ENCODE data around the gene PPP1R12A.

PPP1R12A gene

DNA sequence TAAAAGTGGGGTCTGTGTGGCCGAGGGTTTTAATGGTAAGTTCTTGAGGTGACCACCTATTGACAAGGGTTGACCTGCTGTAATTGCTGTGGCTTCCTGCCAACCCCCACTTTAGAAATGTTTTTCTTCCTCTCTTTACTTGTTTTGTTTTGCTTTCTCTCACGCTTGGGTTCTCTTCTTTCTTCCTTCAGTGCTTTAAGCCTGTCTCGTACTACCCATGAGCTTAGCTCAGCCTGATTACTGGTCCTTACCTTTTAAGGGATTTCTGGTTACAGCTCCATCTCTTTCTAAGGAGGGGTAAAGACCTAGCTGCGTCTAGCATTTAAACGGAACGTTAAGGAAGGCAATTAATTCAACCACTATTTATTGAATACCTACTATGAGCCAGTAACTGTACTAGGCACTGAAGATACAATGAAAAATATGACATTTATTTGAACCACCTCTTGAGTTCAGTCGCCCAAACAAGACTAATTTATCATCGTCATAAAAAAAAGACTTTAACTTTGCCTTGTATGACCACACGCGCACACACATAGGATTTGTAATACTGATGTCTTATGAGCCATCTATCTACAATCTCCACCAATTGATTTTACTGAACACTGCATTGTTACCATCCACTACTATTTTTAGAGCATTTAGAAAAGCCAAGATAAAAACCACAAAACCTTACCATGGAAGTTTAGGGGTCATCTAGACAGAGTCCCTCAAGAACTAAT, 888 bp upstream of the PPP1R12A start:
- peak in 2 of 14 donors; percentile 57 to 79 for DNase-seq

DNA sequence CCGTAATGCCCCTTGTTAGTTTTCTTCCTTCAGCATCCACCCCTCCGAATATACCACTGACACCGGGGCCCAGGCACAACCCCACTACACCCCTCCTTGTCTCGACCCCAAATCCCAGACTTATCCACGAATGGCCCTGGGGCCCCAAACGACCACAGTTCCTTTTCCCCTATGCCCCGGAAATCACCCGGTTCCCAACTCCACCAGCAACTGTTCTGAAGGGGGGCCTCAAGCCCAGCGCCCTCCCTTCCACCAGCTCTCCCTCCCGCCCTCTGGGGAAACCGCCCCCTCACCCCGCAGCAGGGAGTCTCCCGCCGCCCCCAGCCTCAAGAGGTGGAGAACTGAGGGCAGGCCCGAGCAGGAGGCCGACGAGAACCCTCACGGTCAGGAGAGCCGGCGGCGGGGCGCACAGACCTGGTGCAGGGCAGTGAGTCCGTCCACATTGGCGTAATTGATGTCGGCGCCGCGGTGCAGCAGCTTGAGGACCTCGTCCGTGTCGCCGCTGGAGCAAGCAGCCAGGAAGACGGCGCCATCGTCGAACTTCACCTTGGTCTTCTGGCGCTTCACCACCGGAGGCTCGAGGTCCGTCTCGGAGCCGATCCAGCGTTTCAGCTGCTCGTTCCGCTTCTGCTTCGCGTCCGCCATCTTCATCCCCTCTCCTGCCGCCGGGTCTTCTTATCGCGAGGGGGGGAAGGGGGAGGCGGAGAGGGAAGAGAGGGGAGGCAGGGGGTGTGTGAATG, 446 bp downstream of the PPP1R12A start:
- peak in 11 of 14 donors; percentile 54 to 90 (median 74) for DNase-seq

DNA sequence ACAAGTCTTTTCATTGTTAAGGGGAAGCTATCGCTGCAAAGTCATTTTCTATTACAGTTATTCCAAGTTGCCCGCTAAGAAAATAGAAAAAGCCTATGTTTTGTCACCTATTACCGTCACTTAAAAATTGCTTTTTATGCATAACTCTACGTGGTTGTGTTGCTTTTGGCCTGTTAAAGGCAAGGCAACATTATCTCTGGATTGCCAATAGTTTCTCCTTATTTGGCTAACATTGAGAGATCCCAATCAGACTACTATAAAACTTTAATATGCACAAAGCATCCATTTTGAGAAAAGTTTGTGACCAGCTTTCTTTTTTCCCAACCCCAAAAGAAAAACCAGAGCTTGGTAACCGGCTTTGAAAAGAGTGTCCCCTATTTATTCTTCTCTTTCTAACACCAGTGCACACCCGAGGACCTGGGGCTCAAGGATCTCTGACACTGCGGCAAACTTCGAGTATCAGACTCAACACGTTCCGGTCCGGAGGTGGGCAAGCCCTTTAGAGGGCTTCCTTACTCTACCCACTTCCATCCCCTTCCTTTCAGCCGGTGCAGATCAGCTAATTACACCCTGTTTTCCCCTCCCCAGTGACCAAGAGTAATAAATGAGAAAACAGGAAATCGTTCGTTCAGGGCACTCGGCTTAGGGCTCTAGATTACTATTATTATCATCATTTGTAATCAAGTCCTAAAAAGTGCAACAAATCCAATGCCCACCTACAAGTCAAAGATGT, 1.2 kb downstream of the PPP1R12A start:
- peak in 6 of 14 donors; percentile 6 to 38 (median 28) for DNase-seq

DNA sequence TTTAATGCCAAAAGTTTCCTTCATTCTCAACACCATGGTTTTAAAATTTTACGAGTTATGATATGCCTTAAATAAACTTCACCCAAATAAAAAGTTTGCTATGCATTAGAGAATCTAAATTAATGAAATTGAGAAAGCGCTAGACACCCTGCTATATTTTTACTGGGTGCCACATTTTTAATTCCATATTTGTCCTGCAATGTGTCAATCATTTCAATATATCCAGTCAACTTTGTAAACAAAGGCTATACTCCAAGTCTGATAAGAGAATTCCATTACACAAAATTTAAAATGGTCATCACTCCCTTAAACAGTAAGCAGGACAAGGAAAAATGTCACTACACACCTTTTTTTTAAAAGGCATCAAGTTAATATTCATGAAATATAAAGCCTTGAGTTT, 1.9 kb downstream of the PPP1R12A start:
- no peak for DNase-seq

DNA sequence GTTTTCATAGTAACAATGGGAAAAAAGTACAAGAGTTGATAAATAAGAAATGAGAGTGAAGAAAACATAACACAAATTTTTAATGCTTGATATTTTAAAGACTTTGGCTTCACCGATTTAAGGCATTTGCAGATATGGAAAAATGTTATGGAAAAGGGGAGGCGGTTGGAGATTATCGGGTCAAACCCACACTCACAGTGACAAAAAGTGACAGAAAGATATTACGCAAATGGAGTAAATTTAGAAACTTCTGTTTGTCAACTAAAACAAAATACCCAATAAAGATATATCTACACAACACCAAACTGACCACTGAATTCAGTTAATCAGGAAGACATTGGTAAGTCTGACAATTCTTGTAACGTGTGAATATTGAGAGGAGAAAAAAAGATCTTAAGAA, 2.5 kb downstream of the PPP1R12A start:
- no peak for DNase-seq

DNA sequence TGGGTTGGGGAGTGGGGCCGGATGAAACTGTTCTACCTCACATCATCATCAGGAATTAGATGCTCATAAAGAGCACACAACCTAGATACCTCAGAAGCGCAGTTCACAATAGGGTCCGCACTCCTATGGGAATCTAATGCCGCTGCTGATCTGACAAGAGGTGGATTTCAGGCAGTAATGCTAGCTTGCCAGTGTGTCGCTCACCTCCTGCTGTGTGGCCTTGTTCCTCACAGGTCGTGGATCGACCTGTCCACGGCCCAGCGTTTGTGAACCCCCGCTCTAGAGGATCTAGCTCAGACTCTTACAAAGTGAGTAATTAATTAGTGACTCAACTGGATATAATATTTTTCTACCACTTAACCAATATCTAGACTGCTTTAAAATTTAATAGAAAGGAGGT, 5.8 kb downstream of the PPP1R12A start:
- peak in 1 of 14 donors; percentile 3 for DNase-seq

DNA sequence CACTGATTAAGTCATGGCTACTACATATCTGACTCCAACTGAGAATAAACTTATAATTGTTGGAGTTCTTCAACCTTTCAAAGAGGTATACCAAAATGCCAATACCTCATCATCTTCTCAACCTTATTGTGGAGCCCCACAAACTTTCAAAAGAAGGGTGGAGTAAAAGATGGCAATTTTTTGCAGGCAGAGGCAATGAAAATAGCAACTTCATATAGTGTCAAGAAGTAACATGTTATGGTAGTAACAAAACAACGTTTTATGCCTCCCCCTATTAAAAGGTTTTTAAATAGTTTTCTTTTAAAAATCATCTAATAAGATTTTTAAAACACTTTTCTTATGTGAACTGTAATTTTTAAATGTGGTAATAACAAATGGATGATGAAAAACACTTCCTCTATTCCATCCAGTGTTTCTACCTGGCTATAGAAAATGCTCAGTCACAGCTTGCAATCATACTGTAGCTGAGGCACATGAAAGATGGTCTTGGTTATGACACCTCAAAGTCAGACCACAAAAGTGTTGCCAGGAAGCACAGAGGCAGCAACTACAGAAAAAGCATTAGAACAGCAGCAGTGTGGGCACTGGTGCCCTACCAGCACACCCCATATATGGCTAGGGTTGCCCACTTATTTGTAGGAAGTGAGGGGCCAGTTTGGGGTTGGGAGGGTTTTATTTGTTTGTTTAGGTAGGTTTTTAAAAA, 7.0 kb downstream of the PPP1R12A start:
- DNase-seq, result no peak

DNA sequence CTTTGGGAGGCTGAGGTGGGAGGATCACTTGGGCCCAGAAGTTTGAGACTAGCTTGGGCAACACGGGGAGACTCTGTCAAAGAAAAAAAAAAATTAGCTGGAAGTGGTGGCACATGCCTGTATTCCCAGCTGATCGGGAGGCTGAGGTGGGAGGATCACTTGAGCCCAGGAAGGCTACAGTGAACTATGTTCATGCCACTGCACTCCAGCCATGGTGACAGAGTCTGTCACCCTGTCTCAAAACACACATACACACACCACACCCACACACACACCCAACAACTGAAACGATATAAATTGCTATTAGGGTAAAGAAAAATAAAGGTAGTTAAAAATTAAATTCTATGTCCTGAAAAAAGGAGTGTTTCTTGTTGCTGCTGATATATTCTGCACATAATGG, 7.9 kb downstream of the PPP1R12A start:
- DNase-seq, result no peak

DNA sequence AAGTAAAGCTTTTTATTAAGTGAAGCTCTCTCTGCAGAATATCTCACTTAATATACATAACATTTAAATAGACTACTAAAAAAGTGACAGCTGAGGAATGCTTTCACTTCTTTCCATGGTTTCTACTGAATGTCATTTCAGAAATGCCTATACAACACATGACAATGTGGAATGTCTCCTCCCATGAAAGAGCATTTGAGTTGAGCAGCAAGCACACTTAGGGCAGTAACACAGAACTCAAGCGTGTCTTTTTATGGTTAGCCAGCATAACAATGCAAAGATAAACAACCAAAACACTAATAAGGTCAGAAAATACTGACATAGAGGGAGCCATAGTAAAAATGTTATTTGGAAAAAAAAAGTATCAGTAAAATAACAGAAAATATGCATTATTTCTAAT, 9.4 kb downstream of the PPP1R12A start:
- no peak for DNase-seq

DNA sequence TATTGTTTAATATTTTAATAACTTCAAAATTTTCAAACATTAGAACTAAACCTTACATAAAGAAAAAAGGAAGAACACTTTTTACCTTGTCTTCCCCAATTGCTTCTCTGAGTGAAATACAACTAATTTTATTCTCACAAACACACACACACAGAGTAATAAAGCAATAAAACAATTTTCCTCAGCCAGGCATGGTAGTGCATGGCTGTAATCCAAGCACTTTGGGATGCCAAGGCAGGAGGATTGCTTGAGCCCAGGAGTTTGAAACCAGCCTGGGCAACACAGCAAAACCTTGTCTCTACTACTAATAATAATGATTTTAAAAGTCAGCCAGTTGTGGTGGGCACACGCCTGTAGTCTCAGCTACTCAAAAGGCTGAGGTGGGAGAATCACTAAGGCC, 13.1 kb downstream of the PPP1R12A start:
- no peak for DNase-seq

DNA sequence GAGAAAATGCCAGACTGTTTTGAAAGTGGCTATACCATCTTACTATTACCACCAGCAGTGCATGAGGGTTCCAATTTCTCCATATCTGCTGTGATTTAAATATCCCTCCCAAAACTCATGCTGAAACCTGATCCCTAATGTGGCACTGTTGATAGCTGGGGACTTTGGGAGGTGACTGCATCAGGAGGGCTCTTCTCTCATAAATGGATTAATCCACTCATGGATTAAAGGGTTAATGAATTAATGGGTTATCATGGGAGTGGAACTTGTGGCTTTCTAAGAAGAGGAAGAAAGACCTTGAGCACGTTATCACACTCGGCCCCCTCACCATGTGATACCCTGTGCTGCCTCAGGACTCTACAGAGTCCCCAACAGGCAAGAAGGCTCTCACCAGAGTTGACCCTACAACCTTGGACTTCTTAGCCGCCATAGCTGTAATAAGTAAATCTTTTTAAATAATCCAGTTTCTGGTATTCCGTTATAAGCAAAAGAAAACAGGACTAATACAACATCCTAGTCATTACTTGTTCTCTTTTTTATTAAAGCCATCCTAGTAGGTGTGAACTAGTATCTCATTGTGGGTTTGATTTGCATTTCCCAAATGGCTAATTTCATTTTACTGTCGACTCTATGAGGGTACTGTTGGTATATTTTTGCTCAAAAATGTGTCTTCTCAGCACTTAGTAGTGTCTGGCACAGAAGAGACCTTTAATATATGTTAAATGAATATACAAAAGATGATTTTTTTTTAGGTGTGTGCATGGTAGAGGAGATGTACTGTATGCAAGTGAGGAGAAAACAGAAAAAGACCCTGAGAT, 14.3 kb downstream of the PPP1R12A start:
- no peak for DNase-seq

DNA sequence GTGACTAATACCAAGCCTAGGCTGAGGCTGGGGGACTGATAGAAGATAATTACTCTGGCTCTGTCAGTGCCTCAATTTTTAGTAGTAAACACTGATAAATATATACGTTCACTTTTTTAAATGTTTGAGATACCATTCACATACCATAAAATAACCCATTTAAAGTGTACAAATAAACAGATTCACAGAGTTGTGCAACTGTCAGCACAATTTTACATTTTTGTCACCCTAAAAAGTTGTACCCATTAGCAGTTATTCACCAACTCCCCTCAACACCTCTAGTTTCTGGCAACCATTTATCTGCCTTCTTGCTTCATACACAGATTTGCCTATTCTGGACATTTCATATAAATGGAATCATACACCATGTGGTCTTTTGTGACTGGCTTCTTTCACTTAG, 15.1 kb downstream of the PPP1R12A start:
- DNase-seq, result no peak

DNA sequence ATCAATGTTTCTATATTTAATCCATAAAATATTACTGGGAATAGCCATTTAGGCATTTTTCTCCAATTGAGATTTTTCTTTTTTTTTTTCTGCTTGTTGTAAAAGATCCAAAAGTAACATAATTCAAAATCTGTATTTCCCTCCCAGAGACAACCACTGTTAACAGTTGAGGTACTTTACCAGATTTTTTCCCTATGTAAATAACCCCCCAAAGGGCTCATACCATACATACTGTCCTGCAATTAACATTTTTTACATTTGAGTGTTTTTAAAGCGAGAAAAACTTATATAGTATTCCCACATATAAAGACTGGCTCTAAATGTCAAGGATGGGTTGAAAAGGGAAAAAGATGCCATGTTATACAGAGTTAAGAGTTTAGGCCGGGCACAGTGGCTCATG, 18.1 kb downstream of the PPP1R12A start:
- DNase-seq, result no peak

DNA sequence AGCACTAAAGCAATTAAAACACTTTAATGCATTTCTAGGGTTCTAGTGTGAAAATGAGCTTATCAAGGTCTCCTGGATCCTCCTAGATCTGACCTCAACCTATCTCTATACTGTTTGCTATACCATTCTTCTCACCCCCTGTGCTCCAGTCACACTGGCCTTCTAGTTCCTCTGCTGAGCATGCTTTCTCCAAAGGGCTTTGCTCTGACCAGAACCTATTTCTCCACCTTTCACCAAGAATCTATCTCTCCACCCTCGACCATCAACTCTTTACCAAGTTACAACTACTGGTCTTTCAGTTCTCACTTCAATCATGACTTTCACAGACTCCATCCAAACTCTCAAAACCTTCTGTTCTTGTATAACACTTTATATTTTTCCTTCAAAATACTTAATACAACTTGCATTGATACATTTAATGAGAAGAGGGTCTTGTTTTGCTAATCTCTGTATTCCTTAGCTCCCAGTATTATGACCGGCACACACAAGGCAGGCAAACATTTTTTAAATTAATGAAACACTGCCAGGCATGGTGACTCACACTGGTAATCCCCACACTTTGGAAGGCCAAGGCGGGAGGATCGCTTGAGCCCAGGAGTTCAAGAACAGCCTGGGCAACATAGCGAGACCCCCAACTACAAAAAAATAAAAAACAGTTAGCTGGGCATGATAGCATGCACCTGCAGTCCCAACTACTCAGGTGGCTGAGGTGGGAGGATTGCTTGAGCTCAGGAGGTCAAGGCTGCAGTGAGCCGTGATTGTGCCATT, 22.8 kb downstream of the PPP1R12A start:
- DNase-seq, result no peak

DNA sequence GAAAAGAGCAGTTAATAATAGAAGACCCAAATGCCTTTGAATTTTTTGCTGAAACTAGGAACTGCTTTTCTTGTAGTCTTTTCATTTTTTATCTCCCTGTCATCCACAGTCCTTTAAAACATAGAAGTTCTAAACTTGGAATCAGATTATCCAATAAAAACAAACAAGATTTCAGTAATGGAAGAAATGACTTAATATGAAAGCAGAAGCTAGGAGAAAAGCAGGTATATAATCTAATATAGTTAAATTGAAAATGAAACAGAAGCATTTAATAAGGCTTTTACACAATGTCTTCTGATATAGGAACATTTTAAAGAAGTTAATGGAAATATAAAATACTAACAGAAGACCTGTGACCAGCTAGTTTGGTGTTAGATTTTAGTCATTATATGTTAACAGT, 26.5 kb downstream of the PPP1R12A start:
- DNase-seq, result no peak

DNA sequence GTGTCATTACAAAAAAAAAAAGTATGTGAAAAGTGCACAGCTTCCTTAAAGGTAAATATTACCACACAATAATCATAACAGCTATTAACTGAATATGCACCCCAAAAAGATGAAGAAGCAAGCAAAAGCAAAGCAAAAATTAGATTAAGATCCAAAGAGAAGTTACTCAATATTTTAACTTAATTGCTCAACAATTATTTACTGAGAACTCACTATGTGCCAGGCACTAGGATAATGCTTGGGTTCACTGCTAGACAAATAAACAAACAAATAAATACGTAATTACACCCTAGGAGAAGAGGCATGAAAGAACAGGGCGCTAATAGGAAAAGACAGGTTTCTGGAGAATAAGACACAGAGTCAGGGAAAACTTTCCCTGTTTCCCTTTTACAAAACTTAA, 33.4 kb downstream of the PPP1R12A start:
- no peak for DNase-seq

DNA sequence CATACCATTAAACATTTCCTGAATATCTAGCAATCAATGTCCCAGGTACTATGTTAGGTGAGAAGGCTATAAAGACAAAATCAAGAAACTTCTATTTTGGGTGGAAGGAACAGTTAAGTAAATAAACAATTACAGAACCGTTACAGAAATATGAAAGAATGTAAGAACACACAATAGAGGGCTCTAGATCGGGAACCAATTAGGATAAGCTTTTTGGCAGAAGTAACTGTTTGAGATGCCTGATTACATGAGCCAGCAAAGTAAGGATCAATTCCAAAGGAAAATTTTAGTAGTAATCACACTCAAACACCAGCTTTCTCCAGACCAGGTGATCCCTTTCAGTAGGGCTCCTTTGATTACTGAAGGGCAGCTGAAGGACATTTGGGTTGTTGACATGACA, 33.9 kb downstream of the PPP1R12A start:
- DNase-seq, result no peak

DNA sequence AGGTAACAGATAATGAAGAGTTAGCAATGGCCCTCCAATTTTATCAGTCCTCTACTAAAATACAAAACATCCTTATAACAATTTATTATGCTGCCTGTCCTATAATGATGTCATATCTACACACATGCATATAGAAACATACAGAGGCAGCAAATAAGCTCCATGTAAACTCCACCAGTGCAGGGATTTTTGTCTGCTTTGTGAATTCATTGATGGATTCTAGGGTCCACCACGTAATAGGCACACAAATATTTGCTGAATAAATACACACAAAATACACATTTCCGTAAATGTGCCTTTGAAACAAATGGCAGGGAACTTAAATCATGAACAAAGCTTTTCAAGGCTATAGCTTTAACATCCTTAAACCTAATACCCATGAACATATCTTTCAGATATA, 34.7 kb downstream of the PPP1R12A start:
- no peak for DNase-seq

DNA sequence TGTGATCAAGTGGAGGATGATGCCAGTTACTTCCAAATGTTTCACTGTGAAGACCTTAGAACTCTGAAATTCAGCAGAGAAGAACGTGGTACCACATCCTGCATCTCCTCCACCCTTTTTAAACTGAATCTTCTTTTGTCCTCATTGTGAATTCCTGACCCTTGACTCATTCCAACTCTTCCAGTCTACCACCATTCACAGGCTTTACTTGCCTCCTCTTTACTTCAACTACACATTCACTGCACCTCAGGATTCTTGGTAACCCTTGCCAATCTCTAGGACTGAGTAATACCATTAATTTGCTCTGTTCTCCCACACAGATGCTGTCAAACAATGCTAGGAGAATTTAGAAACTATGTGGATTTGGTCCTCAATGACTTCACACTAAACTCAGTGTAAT, 37.3 kb downstream of the PPP1R12A start:
- DNase-seq, result no peak

DNA sequence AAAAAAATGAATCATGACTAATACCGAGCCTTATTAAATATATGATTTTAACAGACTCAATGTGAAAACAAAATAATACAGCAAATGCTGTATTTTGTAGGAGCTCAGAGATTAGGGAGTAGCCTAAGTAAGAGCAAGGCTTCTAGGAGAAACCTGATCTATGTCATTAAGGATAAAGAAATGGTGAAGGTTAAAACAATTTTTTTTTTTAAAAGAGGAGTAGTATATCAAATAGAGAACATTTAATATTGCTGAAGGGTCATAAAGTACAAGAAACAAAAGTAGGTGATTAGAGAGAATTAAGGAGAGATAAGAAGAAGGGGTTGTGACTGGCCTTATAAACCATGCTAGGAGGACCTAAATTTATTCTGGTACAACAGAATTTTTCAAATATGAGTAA, 39.1 kb downstream of the PPP1R12A start:
- DNase-seq, result no peak

DNA sequence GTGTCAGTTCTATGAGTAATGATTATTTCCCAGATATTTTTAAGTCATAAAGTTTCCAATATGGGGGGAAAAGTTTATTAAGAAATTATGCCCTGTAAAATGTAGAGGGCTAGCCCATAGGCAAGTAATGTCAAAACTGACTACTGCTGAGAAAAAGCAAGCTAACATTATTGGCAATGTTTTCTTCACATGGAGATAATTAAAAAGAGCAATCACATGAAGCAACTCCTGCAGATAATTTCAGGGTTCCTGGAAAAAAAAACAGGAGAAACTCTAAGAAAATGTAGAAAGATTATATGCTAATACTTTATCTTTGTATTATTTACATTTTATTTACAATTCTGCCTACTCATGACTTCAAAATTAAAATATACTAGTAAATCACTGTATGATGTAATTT, 39.8 kb downstream of the PPP1R12A start:
- DNase-seq, result no peak

All from C1 segment of cervical spinal cord (tissue), 14 donors.